ENCODE data around the gene IFNL1.
A peak's percentile ranks its signal among the peaks of the same experiment; 100 is the strongest.

Gene IFNL1

DNA sequence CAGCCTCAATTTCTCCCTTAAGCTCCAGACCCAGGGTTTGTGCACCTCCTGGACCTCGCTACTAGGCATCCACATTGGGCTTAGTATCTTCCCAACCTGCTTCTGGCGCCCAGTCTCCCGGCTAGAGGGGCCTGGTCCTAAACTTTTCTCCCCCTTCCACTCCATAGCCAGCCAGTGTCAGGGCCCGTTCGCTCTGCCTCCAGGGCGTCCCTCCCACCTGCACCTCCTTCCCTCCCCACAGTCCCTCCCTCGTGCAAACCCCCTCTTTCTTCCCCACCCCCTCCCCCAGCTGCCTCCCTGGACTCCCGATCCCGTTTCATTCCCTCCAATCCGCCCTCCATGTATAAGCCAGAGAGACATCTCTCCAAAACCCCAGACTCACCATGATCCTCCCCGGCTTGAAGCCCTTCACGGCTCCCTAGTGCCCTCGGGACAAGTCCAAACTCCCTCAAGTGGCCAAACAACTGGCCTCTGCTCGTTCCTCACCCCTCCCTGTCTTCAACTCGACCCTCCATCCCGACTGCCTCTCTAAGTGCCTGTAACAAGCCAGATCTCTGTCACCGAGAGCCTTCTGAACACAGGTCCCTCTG is 45.0 kb downstream of the IFNL1 start:
- no peaks in the 10 kb centered on the region for H3K27me3 Mint-ChIP-seq (ENCODE audit: low read depth)
- H3K27ac Mint-ChIP-seq = peak overlapping the region; percentile 92
- peak overlapping the region; percentile 97 for H3K4me3 Mint-ChIP-seq
- peaks cover 10% of the 10 kb centered on the region for H3K36me3 Mint-ChIP-seq (ENCODE audit: low read depth)
- DNase-seq (ENCODE audit: low spot score) = no peak
- H3K4me1 Mint-ChIP-seq (ENCODE audit: low read depth) = peaks cover 53% of the 10 kb centered on the region
- H3K9me3 Mint-ChIP-seq = no peaks in the 10 kb centered on the region

DNA sequence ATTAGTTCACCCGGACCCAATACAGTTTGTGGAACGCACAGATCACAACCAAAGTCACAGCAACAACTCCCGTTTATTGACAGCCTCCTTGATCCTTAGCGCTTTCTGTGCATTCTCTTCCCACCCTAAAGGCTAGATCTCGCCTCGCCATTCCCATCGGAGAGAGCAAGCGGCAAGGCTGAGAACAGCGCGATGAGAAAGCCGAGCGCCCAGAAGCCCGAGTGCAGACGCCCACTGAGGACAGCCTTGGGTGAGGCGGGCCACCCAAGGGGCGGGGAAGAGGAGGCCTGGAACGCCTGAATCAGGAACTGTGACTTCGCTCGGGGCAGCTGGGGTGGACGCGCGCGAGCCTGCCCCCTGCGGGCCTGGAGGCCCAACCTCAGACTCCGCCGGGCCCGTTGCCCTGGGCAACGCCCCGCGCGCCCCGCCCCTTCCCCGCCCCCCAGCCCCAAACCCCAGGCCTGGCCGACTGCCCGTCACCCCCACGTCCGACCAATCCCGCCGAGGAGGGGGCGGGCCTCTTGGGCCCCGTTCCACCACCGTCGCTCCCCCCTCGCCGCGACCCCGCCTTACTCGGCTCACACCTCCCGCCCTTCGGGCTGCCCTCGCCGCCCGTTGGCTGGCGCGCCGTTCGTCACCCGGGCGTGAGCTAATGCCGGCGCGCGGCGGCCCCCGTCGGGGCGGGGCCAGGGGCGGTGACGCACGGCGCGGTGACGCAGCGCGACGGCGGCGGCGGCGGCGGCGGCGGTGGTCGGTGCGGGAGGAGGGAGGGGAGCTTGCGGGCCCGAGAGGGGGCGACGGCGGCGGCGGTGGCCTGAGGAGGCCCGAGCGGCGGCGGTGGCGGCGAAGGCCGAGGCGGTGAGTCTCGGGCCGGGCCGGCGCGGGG is 45.8 kb downstream of the IFNL1 start, which contains the start of gene SAMD4B:
Gene SAMD4B (plus strand): TSS at position 703 of the 886 bp plus-strand sequence. CDS start 14,473 bp downstream, outside the sequence.
- Mint-ChIP-seq H3K27me3 (ENCODE audit: low read depth) (no peaks in the 10 kb centered on the region), H3K9me3 (no peaks in the 10 kb centered on the region), H3K4me3 (peak within 1 kb of the TSS; percentile 97), H3K27ac (peak within 1 kb of the TSS; percentile 92), H3K4me1 (ENCODE audit: low read depth) (peaks cover 51% of the 10 kb centered on the region), H3K36me3 (ENCODE audit: low read depth) (peaks cover 12% of the 10 kb centered on the region)
- DNase-seq (ENCODE audit: low spot score) = peak; percentile 99

DNA sequence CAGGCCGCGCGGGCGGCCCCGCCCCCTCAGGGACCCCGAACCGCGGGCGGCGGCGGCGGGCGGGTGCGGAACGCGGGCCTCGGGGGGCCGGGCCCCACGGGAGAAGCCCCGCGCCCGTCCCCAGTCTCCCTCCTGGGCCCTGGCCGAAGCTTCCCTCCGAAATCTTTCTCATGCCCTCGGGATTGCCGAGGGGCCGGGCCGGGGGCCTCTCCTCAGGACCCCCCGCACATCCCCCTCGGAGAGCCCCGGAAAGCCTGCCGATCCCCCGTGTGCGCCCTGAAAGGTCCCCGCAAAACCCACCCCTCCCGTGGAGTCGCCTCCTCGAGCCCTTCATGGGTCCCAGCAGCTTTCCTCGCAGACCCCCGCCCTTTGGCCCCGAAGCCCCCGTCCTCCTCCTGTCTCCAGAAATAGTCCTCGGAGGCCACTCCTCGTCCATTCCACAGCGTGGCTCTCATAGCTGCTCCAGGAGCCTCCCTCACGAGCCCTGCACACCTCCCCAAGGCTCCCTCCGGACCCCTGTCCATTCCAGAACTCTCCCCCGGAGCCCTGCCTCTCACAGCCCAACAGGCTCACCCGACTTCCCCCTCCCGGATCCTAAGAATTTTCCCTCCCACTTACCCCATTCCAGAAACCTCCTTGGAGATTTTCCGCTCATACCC is 46.6 kb downstream of the IFNL1 start:
- peaks cover 52% of the 10 kb centered on the region for H3K4me1 Mint-ChIP-seq (ENCODE audit: low read depth)
- no peaks in the 10 kb centered on the region for H3K9me3 Mint-ChIP-seq
- H3K27me3 Mint-ChIP-seq (ENCODE audit: low read depth) = no peaks in the 10 kb centered on the region
- H3K36me3 Mint-ChIP-seq (ENCODE audit: low read depth) = peaks cover 7% of the 10 kb centered on the region
- H3K27ac Mint-ChIP-seq = peak overlapping the region; percentile 86
- DNase-seq (ENCODE audit: low spot score) = no peak
- H3K4me3 Mint-ChIP-seq = peak overlapping the region; percentile 82

DNA sequence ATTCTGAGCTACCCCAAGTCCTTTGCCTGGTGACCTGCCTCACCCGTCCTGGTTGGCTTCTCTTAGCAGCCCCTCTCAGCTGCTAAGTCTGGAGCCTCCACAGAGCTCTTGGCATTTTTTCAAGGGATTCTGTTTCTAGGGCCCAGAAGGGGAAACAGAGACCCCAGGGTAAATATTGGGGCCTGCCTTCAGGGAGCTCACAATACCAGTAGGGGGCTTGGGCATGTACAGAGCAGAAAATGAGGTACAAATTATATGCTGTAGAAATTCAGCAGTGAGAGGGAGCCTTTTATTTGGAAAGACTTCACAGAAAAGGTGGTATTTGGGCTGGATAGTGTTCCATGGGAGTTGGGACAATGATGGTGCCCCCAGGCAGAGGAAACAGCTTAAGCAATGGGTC is 49.7 kb downstream of the IFNL1 start:
- peaks cover 13% of the 10 kb centered on the region for H3K36me3 Mint-ChIP-seq (ENCODE audit: low read depth)
- no peak overlapping the region for H3K27ac Mint-ChIP-seq
- no peak overlapping the region for H3K4me3 Mint-ChIP-seq
- no peaks in the 10 kb centered on the region for H3K9me3 Mint-ChIP-seq
- DNase-seq (ENCODE audit: low spot score) = no peak
- H3K4me1 Mint-ChIP-seq (ENCODE audit: low read depth) = peaks cover 45% of the 10 kb centered on the region
- no peaks in the 10 kb centered on the region for H3K27me3 Mint-ChIP-seq (ENCODE audit: low read depth)

- Mint-ChIP-seq H3K27me3 (ENCODE audit: low read depth) (no peaks in the 10 kb centered on the region), H3K4me1 (ENCODE audit: low read depth) (peaks cover 53% of the 10 kb centered on the region), H3K9me3 (no peaks in the 10 kb centered on the region), H3K36me3 (ENCODE audit: low read depth) (peaks cover 22% of the 10 kb centered on the region), H3K4me3 (no peak overlapping the region), H3K27ac (peak overlapping the region; percentile 43)
- no peak for DNase-seq (ENCODE audit: low spot score)
These were observed 51.3 kb downstream of the IFNL1 start for GRCh38 chr19:39347332-39348164.

All from T-helper 2 cell treated with Interferon-gamma antibody and Interleukin-4, amounts not matched to agents 5 μg/mL and 100 μg/mL, for 36 hours (primary cell).